CD4-positive, CD25-positive, alpha-beta regulatory T cell (primary cell): ENCODE data around the gene FGGY. TPM values are rescaled to one million over a fixed set of nuclear protein-coding genes. Genes with fewer than 3 reads are reported as not detected.

Experiments
- ATAC-seq, 2 donors: fragments of 150-1000 bp; cut with Tn5 transposase; one replicate each; pipeline ENCODE4 v1.10.0; 2021; ENCODE audit warnings: low read depth in 2 of 2, moderate number of reproducible peaks in 2 of 2, moderate library complexity in 1 of 2
- DNase-seq, 3 donors: peaks; one replicate each; pipeline versions ENCODE4 v3.0.0 to v3.0.0-alpha.2; 2012 to 2022; ENCODE audit warnings: mixed read lengths in 1 of 3
- H3K27ac ChIP-seq: one replicate; pipeline ENCODE4 v1.7.0; 2013; ENCODE audit warnings: mild to moderate bottlenecking, low read length; ENCODE audit not compliant: insufficient read depth, poor library complexity, severe bottlenecking
- H3K27me3 ChIP-seq: one replicate; pipeline ENCODE4 v1.7.0; 2013; ENCODE audit warnings: low read length; ENCODE audit not compliant: control insufficient read depth, insufficient read depth
- H3K36me3 ChIP-seq: one replicate; pipeline ENCODE4 v1.7.0; 2013; ENCODE audit warnings: mild to moderate bottlenecking, low read length, moderate library complexity; ENCODE audit not compliant: control insufficient read depth, insufficient read depth
- H3K4me1 ChIP-seq: 2 replicates; pipeline ENCODE4 v1.7.0; 2013; ENCODE audit warnings: mild to moderate bottlenecking, low read length; ENCODE audit not compliant: insufficient read depth, control insufficient read depth, poor library complexity, severe bottlenecking
- H3K4me3 ChIP-seq: one replicate; pipeline ENCODE4 v1.7.0; 2013; ENCODE audit warnings: low read depth, mild to moderate bottlenecking, low read length, moderate library complexity
- H3K9me3 ChIP-seq, 2 experiments: 1 replicate in 1 of 2; 2 replicates in 1 of 2; pipeline ENCODE4 v1.7.0; 2013; ENCODE audit warnings: low read length in 2 of 2, mild to moderate bottlenecking in 1 of 2, moderate library complexity in 1 of 2; ENCODE audit not compliant: control insufficient read depth in 2 of 2
- H3K27ac Mint-ChIP-seq, 3 donors: one replicate each; pipeline ENCODE4 v1.8.0; 2020 to 2022; ENCODE audit warnings: mild to moderate bottlenecking in 3 of 3, mixed read lengths in 3 of 3, moderate library complexity in 2 of 3
- H3K27me3 Mint-ChIP-seq: one replicate; pipeline ENCODE4 v1.8.0; 2022; ENCODE audit warnings: mild to moderate bottlenecking, mixed read lengths
- H3K36me3 Mint-ChIP-seq: one replicate; pipeline ENCODE4 v1.8.0; 2020; ENCODE audit warnings: mixed read lengths
- H3K4me1 Mint-ChIP-seq, 4 donors: one replicate each; pipeline ENCODE4 v1.8.0; 2020 to 2022; ENCODE audit warnings: mixed read lengths in 4 of 4, mild to moderate bottlenecking in 1 of 4
- H3K4me3 Mint-ChIP-seq, 4 donors: one replicate each; pipeline ENCODE4 v1.8.0; 2020 to 2022; ENCODE audit warnings: mild to moderate bottlenecking in 4 of 4, mixed read lengths in 4 of 4, moderate library complexity in 3 of 4
- H3K9me3 Mint-ChIP-seq, 7 donors: one replicate each; pipeline ENCODE4 v1.8.0; 2020 to 2022; ENCODE audit warnings: mixed read lengths in 7 of 7, mild to moderate bottlenecking in 3 of 7, moderate library complexity in 2 of 7
- polyA plus RNA-seq, 4 donors: library from polyadenylated mRNA; unstranded; fragments of 300-500 nt; fragmentation: Illumina TruSeq; gene quantifications; one replicate each; pipeline ENCODE4 v1.2.3, GENCODE V29; 2021
- total RNA-seq: library from RNA; stranded (reverse); gene quantifications from one replicate; pipeline ENCODE4 v1.2.3, GENCODE V29; 2022

Gene FGGY
- total and polyA plus RNA-seq, 5 donors from 2014 or later = 1.9 to 7.7 (median 4.5) TPM

DNA sequence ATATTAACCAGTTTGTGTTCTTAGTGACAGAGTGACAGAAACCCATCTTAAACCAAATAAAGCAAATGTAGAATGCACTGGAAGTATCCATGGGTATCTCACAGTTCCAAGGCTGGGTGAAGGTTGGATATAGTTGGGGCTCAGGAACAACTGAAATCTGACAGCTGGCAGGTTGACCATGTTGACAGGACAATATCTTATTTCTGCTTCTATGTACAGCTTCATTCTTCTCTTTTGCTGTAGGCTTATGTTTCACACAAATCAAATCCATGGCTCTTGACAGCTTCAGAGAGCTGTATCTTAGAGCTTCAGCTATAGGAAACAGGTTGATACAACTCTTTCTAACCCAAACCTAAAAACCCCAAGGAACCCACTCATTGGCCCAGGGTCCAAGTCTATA lies 34.3 kb upstream of the FGGY start:
- H3K4me1 ChIP-seq = no peaks in the 10 kb centered on the region
- no peaks in the 10 kb centered on the region for H3K36me3 ChIP-seq
- H3K27me3 Mint-ChIP-seq = peaks cover 6% of the 10 kb centered on the region
- no peak for ATAC-seq
- H3K27me3 ChIP-seq = no peaks in the 10 kb centered on the region
- H3K4me1 Mint-ChIP-seq = no peaks in the 10 kb centered on the region
- H3K27ac ChIP-seq = no peak overlapping the region
- H3K4me3 Mint-ChIP-seq = no peak overlapping the region
- no peak for DNase-seq
- no peaks in the 10 kb centered on the region for H3K36me3 Mint-ChIP-seq
- no peak overlapping the region for H3K27ac Mint-ChIP-seq
- H3K9me3 ChIP-seq = no peaks in the 10 kb centered on the region
- no peak overlapping the region for H3K4me3 ChIP-seq
- H3K9me3 Mint-ChIP-seq = peaks cover 0 to 5% (median 0%) of the 10 kb centered on the region in 7 donors

DNA sequence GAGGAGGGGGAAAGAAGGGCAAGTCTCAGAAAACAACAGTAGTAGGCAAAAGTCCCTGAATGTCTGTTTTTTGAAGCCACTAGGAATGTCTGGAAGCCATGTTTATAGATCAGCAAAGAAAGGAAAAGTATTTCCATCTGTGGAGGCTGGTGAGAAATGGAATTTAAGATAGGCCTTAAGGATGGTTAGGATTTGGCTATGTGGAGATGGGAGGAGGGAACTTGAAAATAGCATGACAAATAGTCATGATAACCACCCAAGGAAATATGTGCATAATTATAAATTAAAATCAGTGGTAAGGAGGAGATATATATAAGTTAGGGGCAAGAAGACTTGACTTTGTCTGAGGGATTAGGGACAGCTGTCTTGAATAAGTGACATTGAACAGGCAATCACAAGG lies 33.8 kb upstream of the FGGY start:
- peaks cover 0 to 5% (median 0%) of the 10 kb centered on the region in 7 donors for H3K9me3 Mint-ChIP-seq
- ATAC-seq (no peak), DNase-seq (no peak)
- H3K4me1 Mint-ChIP-seq = no peaks in the 10 kb centered on the region
- no peaks in the 10 kb centered on the region for H3K36me3 Mint-ChIP-seq
- peaks cover 11% of the 10 kb centered on the region for H3K27me3 Mint-ChIP-seq
- Histone ChIP-seq H3K4me1 (no peaks in the 10 kb centered on the region), H3K27ac (no peak overlapping the region), H3K4me3 (no peak overlapping the region), H3K27me3 (no peaks in the 10 kb centered on the region), H3K36me3 (no peaks in the 10 kb centered on the region), H3K9me3 (no peaks in the 10 kb centered on the region)
- no peak overlapping the region for H3K4me3 Mint-ChIP-seq
- H3K27ac Mint-ChIP-seq = no peak overlapping the region

DNA sequence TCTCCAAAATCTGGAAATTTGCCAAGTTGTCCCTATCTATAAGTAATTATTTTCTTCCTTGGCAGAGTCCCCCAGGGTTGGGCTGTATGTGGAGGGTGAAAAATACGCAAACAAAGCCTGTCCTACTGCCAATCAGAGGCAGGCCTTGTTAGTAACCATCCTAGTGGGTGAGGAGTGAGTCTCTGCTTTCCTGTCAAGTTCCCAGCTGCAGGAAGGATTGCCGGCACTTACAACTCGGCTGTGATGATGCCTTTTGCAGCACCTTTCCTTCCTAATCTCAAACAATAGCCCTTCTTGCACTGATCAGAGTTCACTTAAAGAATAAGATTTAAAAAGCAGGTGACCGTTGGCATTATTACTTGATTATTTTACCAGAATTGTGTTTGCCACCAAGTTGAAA lies 31.3 kb upstream of the FGGY start:
- H3K9me3 Mint-ChIP-seq = peaks cover 0 to 5% (median 0%) of the 10 kb centered on the region in 7 donors
- H3K36me3 ChIP-seq = no peaks in the 10 kb centered on the region
- no peak overlapping the region for H3K4me3 Mint-ChIP-seq
- no peak for DNase-seq
- no peak overlapping the region for H3K27ac ChIP-seq
- no peak for ATAC-seq
- H3K4me1 ChIP-seq = no peaks in the 10 kb centered on the region
- no peak overlapping the region for H3K4me3 ChIP-seq
- no peaks in the 10 kb centered on the region for H3K4me1 Mint-ChIP-seq
- no peaks in the 10 kb centered on the region for H3K36me3 Mint-ChIP-seq
- no peaks in the 10 kb centered on the region for H3K9me3 ChIP-seq
- peaks cover 10% of the 10 kb centered on the region for H3K27me3 ChIP-seq
- H3K27ac Mint-ChIP-seq = peak overlapping the region in 1 of 3 donors; percentile 9
- H3K27me3 Mint-ChIP-seq = peaks cover 13% of the 10 kb centered on the region

DNA sequence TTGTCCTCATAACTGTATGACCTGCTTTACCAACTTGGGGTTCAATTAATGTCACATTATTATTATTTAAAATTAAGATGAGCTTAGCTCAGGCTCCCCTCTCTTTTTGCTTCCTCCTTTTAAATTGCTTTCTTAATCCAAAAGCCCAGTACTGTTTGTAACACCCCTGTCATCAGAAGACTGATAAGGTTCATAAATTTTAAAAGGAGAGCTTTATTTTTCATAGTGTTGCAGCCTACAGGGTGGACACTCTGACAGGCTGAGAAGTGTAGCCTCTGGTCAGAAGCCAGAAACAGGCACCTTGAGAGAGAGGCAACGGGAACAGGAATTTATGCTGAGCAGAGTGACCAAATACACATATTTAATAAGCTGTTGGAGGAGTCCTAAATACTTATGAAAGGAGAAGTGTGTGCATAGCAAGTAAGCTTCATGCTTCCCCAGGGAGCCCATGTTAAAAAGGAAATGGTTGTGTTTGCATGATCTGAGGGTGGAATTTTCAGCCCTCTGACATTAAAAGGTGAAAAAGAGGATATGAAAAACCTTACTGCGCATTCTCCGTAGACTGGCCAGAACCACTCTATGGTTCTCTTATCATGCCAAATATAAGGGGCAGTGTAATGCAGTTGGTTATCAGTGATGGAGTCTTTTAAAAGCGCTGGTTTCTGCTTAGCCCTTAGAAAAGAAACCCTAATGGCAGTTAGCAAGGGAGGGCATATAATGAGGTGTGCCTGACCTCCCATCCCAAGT lies 30.5 kb upstream of the FGGY start:
- no peaks in the 10 kb centered on the region for H3K4me1 Mint-ChIP-seq
- Histone ChIP-seq H3K4me1 (no peaks in the 10 kb centered on the region), H3K27me3 (peaks cover 13% of the 10 kb centered on the region), H3K9me3 (no peaks in the 10 kb centered on the region), H3K36me3 (no peaks in the 10 kb centered on the region), H3K4me3 (no peak overlapping the region), H3K27ac (no peak overlapping the region)
- H3K9me3 Mint-ChIP-seq = peaks cover 0 to 5% (median 0%) of the 10 kb centered on the region in 7 donors
- H3K27me3 Mint-ChIP-seq = peaks cover 18% of the 10 kb centered on the region
- ATAC-seq (peak; percentile 31 to 44), DNase-seq (no peak)
- H3K36me3 Mint-ChIP-seq = no peaks in the 10 kb centered on the region
- H3K27ac Mint-ChIP-seq = no peak overlapping the region
- H3K4me3 Mint-ChIP-seq = no peak overlapping the region

DNA sequence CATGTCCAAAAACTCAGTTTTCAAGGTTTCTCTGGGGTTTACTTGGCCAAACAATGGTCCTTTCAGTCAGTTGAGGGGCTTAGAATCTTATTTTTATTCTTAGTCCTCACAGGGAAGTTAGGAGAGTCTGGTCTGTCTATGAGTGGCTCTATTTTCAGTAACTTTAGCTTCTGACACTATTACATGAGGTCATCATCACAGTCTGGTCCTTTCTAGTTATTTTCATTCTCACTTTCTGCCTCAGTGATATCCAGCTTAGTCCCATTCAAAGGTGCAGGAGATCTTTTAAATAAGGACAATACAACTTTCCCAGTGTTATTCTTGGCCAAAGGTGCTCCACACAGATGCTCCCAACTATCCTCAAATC lies 30.0 kb upstream of the FGGY start:
- H3K27ac Mint-ChIP-seq = no peak overlapping the region
- Histone ChIP-seq H3K4me1 (no peaks in the 10 kb centered on the region), H3K9me3 (no peaks in the 10 kb centered on the region), H3K4me3 (no peak overlapping the region), H3K27me3 (peaks cover 15% of the 10 kb centered on the region), H3K27ac (no peak overlapping the region), H3K36me3 (no peaks in the 10 kb centered on the region)
- H3K27me3 Mint-ChIP-seq = peaks cover 18% of the 10 kb centered on the region
- H3K4me3 Mint-ChIP-seq = no peak overlapping the region
- H3K9me3 Mint-ChIP-seq = peaks cover 0 to 5% (median 0%) of the 10 kb centered on the region in 7 donors
- no peak for ATAC-seq
- DNase-seq = no peak
- H3K36me3 Mint-ChIP-seq = no peaks in the 10 kb centered on the region
- H3K4me1 Mint-ChIP-seq = no peaks in the 10 kb centered on the region

DNA sequence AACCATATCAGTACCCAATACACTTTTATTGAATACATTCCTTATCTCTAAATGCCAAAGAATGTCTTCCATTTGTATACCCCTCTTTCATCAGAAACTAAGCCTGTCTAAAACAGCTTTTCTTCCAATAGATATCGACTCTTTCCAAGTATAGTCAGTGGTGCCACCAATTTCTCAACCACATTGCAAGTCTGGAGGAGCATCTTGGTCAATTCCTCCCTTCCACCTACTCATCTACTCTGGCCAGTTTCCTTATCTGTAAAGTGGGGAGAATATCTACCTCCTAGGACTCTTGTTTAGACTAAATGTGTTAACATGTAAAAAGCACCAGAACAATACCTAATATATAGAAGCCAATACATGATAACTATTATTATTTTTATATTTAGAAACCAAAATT lies 28.5 kb upstream of the FGGY start:
- ATAC-seq (no peak), DNase-seq (no peak)
- Mint-ChIP-seq H3K27ac (no peak overlapping the region), H3K27me3 (peaks cover 18% of the 10 kb centered on the region), H3K4me1 (no peaks in the 10 kb centered on the region), H3K4me3 (no peak overlapping the region), H3K9me3 (peaks cover 0 to 5% (median 1%) of the 10 kb centered on the region in 7 donors), H3K36me3 (no peaks in the 10 kb centered on the region)
- Histone ChIP-seq H3K4me1 (no peaks in the 10 kb centered on the region), H3K27ac (no peak overlapping the region), H3K9me3 (no peaks in the 10 kb centered on the region), H3K27me3 (peaks cover 17% of the 10 kb centered on the region), H3K4me3 (no peak overlapping the region), H3K36me3 (no peaks in the 10 kb centered on the region)

DNA sequence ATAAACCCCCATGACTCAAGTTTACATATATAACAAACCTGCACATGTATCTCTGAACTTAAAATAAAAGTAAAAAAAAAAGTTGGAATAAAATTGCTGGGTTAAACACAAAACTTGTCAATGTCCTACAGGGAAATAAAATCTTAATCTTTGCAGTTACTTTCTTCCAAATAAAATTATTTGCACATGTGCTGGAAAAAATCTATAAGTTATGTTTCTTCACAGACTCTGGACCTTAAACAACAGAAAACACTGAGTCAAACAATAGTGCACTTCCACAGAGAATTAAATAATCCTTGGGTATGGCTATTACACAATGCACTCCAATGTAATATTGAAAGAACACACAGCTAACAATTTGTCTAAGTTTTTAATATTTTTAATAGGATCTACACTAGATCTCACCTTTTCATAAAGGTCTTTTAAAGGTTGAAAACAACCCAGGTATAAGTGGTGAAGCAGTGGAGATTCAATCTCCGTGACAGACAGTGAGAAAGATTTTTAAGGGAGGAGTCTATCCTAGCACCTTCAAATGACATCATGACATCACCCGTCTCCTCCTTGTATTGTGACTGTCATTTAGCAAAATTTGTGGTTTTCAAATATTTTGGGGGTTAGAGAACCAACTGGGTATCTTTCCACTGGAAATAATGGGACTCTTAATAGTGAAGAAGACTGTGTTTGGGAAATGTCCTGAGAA lies 25.2 kb upstream of the FGGY start:
- Histone ChIP-seq H3K36me3 (no peaks in the 10 kb centered on the region), H3K4me3 (no peak overlapping the region), H3K4me1 (no peaks in the 10 kb centered on the region), H3K9me3 (no peaks in the 10 kb centered on the region), H3K27me3 (peaks cover 17% of the 10 kb centered on the region), H3K27ac (no peak overlapping the region)
- peaks cover 0 to 3% (median 1%) of the 10 kb centered on the region in 7 donors for H3K9me3 Mint-ChIP-seq
- no peak overlapping the region for H3K27ac Mint-ChIP-seq
- DNase-seq (no peak), ATAC-seq (no peak)
- H3K4me3 Mint-ChIP-seq = no peak overlapping the region
- peaks cover 0 to 5% (median 0%) of the 10 kb centered on the region in 4 donors for H3K4me1 Mint-ChIP-seq
- H3K36me3 Mint-ChIP-seq = no peaks in the 10 kb centered on the region
- peaks cover 24% of the 10 kb centered on the region for H3K27me3 Mint-ChIP-seq
